ENCODE data around the gene HDAC6. TPM values are rescaled to one million over a fixed set of nuclear protein-coding genes. Genes with fewer than 3 reads are reported as not detected.

Gene HDAC6
- total RNA-seq (10 to 100 TPM; 84.9 to 90.8 TPM), polyA plus RNA-seq (10 to 100 TPM; 39.7 to 72.0 TPM)
- long read RNA-seq, donor 1, full-length matches to known transcripts, result 8 of 29 reads
- long read RNA-seq, donor 1, partial matches to known transcripts, result 21 of 29 reads
- long read RNA-seq, donor 1, other reads (novel, unspliced or antisense), result 0 of 29 reads
- long read RNA-seq, donor 2, partial matches to known transcripts, result 0 of 3 reads
- long read RNA-seq, donor 2, other reads (novel, unspliced or antisense), result 0 of 3 reads
- long read RNA-seq, donor 3, partial matches to known transcripts, result 12 of 16 reads
- long read RNA-seq, donor 3, other reads (novel, unspliced or antisense), result 0 of 16 reads
- long read RNA-seq, donor 4, partial matches to known transcripts, result 0 of 1 reads
- long read RNA-seq, donor 4, other reads (novel, unspliced or antisense), result 0 of 1 reads
- long read RNA-seq, donor 5, full-length matches to known transcripts, result 7 of 23 reads
- long read RNA-seq, donor 5, partial matches to known transcripts, result 16 of 23 reads
- long read RNA-seq, donor 5, other reads (novel, unspliced or antisense), result 0 of 23 reads

- no peak for TF ChIP-seq CTCF (IDR thresholded peaks at IDR 0.05; ENCODE audit: control extremely low read depth, extremely low read depth)
- Histone ChIP-seq H3K27ac (ENCODE audit: low read depth in 1 of 2, low read length in 1 of 2) (peak within 1 kb of the TSS; percentile 91 to 95), H3K9me3 (ENCODE audit: control insufficient read depth in 4 of 4, insufficient read depth in 3 of 4, low read length in 3 of 4) (peaks cover 0 to 11% (median 0%) of the 10 kb centered on the region in 4 donors), H3K36me3 (ENCODE audit: control insufficient read depth in 4 of 4, insufficient read depth in 4 of 4, low read length in 4 of 4) (peaks cover 0 to 9% (median 0%) of the 10 kb centered on the region in 4 donors), H3K4me1 (ENCODE audit: control insufficient read depth in 5 of 5, insufficient read depth in 5 of 5, low read length in 5 of 5) (peaks cover 0 to 5% (median 0%) of the 10 kb centered on the region in 5 donors), H3K9ac (ENCODE audit: insufficient read depth in 1 of 2, low read length in 2 of 2) (peak within 1 kb of the TSS; percentile 80 to 88), H3K27me3 (ENCODE audit: control insufficient read depth in 3 of 3, insufficient read depth in 3 of 3, low read length in 2 of 3) (no peaks in the 10 kb centered on the region), H3K4me3 (peak within 1 kb of the TSS; percentile 59)
- WGBS, 2 donors, result 0 to 39% methylated on average over 78 to 89 of the region's 89 CpGs
- peak; percentile 98 to 99 (median 99) for DNase-seq
- ATAC-seq (ENCODE audit: insufficient read depth, low FRiP score), result peak; percentile 91
Observed at GRCh38 chrX:48801280-48802088, at the start of gene HDAC6. TSS of gene HDAC6 (plus strand) at chrX:48802067. CDS start at chrX:48802693, 626 bp downstream.

- ATAC-seq (ENCODE audit: insufficient read depth, low FRiP score), result no peak
- TF ChIP-seq CTCF (IDR thresholded peaks at IDR 0.05; ENCODE audit: control extremely low read depth, extremely low read depth), result no peak
- Histone ChIP-seq H3K27ac (ENCODE audit: low read depth in 1 of 2, low read length in 1 of 2) (no peak overlapping the region), H3K9me3 (ENCODE audit: control insufficient read depth in 4 of 4, insufficient read depth in 3 of 4, low read length in 3 of 4) (no peaks in the 10 kb centered on the region), H3K4me3 (no peak overlapping the region), H3K9ac (ENCODE audit: insufficient read depth in 1 of 2, low read length in 2 of 2) (no peak overlapping the region), H3K4me1 (ENCODE audit: control insufficient read depth in 5 of 5, insufficient read depth in 5 of 5, low read length in 5 of 5) (no peaks in the 10 kb centered on the region), H3K36me3 (ENCODE audit: control insufficient read depth in 4 of 4, insufficient read depth in 4 of 4, low read length in 4 of 4) (no peaks in the 10 kb centered on the region), H3K27me3 (ENCODE audit: control insufficient read depth in 3 of 3, insufficient read depth in 3 of 3, low read length in 2 of 3) (no peaks in the 10 kb centered on the region)
- no peak for DNase-seq
- WGBS, 2 donors, result 58 to 66% methylated on average over 7 of the region's 7 CpGs
Observed at GRCh38 chrX:48752498-48752897, 49.4 kb upstream of the HDAC6 start.

- no peak for ATAC-seq (ENCODE audit: insufficient read depth, low FRiP score)
- TF ChIP-seq CTCF (IDR thresholded peaks at IDR 0.05; ENCODE audit: control extremely low read depth, extremely low read depth), result no peak
- 74 to 80% methylated on average over 8 of the region's 8 CpGs for WGBS, 2 donors
Observed at GRCh38 chrX:48753708-48754228, 48.1 kb upstream of the HDAC6 start.

More at GRCh38 chrX:48753708-48754228, 48.1 kb upstream of the HDAC6 start:
- no peaks in the 10 kb centered on the region for H3K36me3 ChIP-seq (ENCODE audit: control insufficient read depth in 4 of 4, insufficient read depth in 4 of 4, low read length in 4 of 4)
- no peak overlapping the region for H3K9ac ChIP-seq (ENCODE audit: insufficient read depth in 1 of 2, low read length in 2 of 2)
- H3K27me3 ChIP-seq (ENCODE audit: control insufficient read depth in 3 of 3, insufficient read depth in 3 of 3, low read length in 2 of 3), result no peaks in the 10 kb centered on the region
- no peaks in the 10 kb centered on the region for H3K4me1 ChIP-seq (ENCODE audit: control insufficient read depth in 5 of 5, insufficient read depth in 5 of 5, low read length in 5 of 5)
- no peaks in the 10 kb centered on the region for H3K9me3 ChIP-seq (ENCODE audit: control insufficient read depth in 4 of 4, insufficient read depth in 3 of 4, low read length in 3 of 4)
- DNase-seq, result no peak
- H3K4me3 ChIP-seq, result no peak overlapping the region
- no peak overlapping the region for H3K27ac ChIP-seq (ENCODE audit: low read depth in 1 of 2, low read length in 1 of 2)

All from lung (tissue), 16 donors.